SJSA1 (cell line): ENCODE results near the gene PNMA8A. TPM values are rescaled to one million over a fixed set of nuclear protein-coding genes. Genes with fewer than 3 reads are reported as not detected.

ENCODE experiments used
- DNase-seq, 2 experiments: peaks; one replicate each; pipeline ENCODE4 v3.0.0-alpha.2; 2015 to 2020; ENCODE audit warnings: low spot score in 2 of 2, low read depth in 1 of 2
- H3K27ac ChIP-seq: fragments of 250-450 bp; sonication (Bioruptor Pico); 2 replicates; pipeline ENCODE4 v1.5.1; 2020; ENCODE audit warnings: mild to moderate bottlenecking, moderate library complexity
- H3K27me3 ChIP-seq: fragments of 250-450 bp; sonication (Bioruptor Pico); replicated peaks from 2 replicates; pipeline ENCODE4 v1.5.1; 2020; ENCODE audit warnings: mild to moderate bottlenecking, moderate library complexity
- H3K36me3 ChIP-seq: fragments of 250-450 bp; sonication (Bioruptor Pico); 2 replicates; pipeline ENCODE4 v1.5.1; 2020; ENCODE audit warnings: mild to moderate bottlenecking
- H3K4me1 ChIP-seq: fragments of 250-450 bp; sonication (Bioruptor Pico); replicated peaks from 2 replicates; pipeline ENCODE4 v1.6.1; 2021; ENCODE audit warnings: mild to moderate bottlenecking
- H3K4me3 ChIP-seq: fragments of 250-450 bp; sonication (Bioruptor Pico); 2 replicates; pipeline ENCODE4 v1.5.1; 2020; ENCODE audit warnings: mild to moderate bottlenecking
- H3K9me3 ChIP-seq: fragments of 250-450 bp; sonication (Bioruptor Pico); replicated peaks from 2 replicates; pipeline ENCODE4 v1.5.1; 2020; ENCODE audit warnings: mild to moderate bottlenecking
- total RNA-seq: library from RNA; depleted of rRNA; stranded (reverse); fragments of >200 nt; shearing (Covaris generic); gene quantifications from 2 replicates; pipeline ENCODE4 v1.2.3, GENCODE V29; 2014

PNMA8A gene
- total RNA-seq, 1 experiment from 2014 or later = 7.6 TPM

GRCh38 chr19:46470376-46470775 is 987 bp downstream of the PNMA8A start:
- Histone ChIP-seq H3K4me3 (no peak overlapping the region), H3K27ac (no peak overlapping the region), H3K4me1 (peaks cover 22% of the 10 kb centered on the region), H3K36me3 (no peaks in the 10 kb centered on the region), H3K9me3 (no peaks in the 10 kb centered on the region), H3K27me3 (no peaks in the 10 kb centered on the region)
- no peak for DNase-seq

- DNase-seq = no peak
- H3K4me3 ChIP-seq = no peak overlapping the region
- peaks cover 22% of the 10 kb centered on the region for H3K4me1 ChIP-seq
- no peaks in the 10 kb centered on the region for H3K9me3 ChIP-seq
- H3K27ac ChIP-seq = no peak overlapping the region
- H3K36me3 ChIP-seq = no peaks in the 10 kb centered on the region
- no peaks in the 10 kb centered on the region for H3K27me3 ChIP-seq
Observed at GRCh38 chr19:46469541-46470185, 1.7 kb downstream of the PNMA8A start.

GRCh38 chr19:46466536-46467196 is 4.7 kb downstream of the PNMA8A start:
- Histone ChIP-seq H3K36me3 (no peaks in the 10 kb centered on the region), H3K4me1 (peaks cover 21% of the 10 kb centered on the region), H3K27me3 (no peaks in the 10 kb centered on the region), H3K27ac (peak overlapping the region; percentile 52), H3K4me3 (no peak overlapping the region), H3K9me3 (no peaks in the 10 kb centered on the region)
- DNase-seq = peak in 1 of 2 experiments; percentile 55

- Histone ChIP-seq H3K27ac (no peak overlapping the region), H3K27me3 (no peaks in the 10 kb centered on the region), H3K36me3 (no peaks in the 10 kb centered on the region), H3K4me3 (no peak overlapping the region), H3K4me1 (peaks cover 10% of the 10 kb centered on the region), H3K9me3 (no peaks in the 10 kb centered on the region)
- no peak for DNase-seq
Observed at GRCh38 chr19:46463516-46463915, 7.8 kb downstream of the PNMA8A start.

- Histone ChIP-seq H3K27ac (no peak overlapping the region), H3K27me3 (no peaks in the 10 kb centered on the region), H3K36me3 (no peaks in the 10 kb centered on the region), H3K4me3 (no peak overlapping the region), H3K4me1 (peaks cover under 1% of the 10 kb centered on the region), H3K9me3 (no peaks in the 10 kb centered on the region)
- DNase-seq = no peak
Observed at GRCh38 chr19:46461537-46461936, 9.8 kb downstream of the PNMA8A start.

- DNase-seq = no peak
- H3K9me3 ChIP-seq = no peaks in the 10 kb centered on the region
- H3K4me1 ChIP-seq = peaks cover 3% of the 10 kb centered on the region; the same call in 1 of the 2 replicates
- no peak overlapping the region for H3K27ac ChIP-seq
- H3K4me3 ChIP-seq = no peak overlapping the region
- H3K36me3 ChIP-seq = no peaks in the 10 kb centered on the region
- H3K27me3 ChIP-seq = no peaks in the 10 kb centered on the region
Observed at GRCh38 chr19:46460981-46461380, 10.4 kb downstream of the PNMA8A start.

GRCh38 chr19:46460055-46460454 is 11.3 kb downstream of the PNMA8A start:
- Histone ChIP-seq H3K4me1 (peaks cover 3% of the 10 kb centered on the region; the same call in 1 of the 2 replicates), H3K4me3 (no peak overlapping the region)
- DNase-seq = no peak

GRCh38 chr19:46456930-46457329 is 14.4 kb downstream of the PNMA8A start:
- Histone ChIP-seq H3K4me3 (no peak overlapping the region), H3K27ac (no peak overlapping the region), H3K4me1 (peaks cover 3% of the 10 kb centered on the region; the same call in 1 of the 2 replicates), H3K9me3 (no peaks in the 10 kb centered on the region), H3K36me3 (no peaks in the 10 kb centered on the region), H3K27me3 (no peaks in the 10 kb centered on the region)
- no peak for DNase-seq

More at GRCh38 chr19:46460055-46460454, 11.3 kb downstream of the PNMA8A start:
- no peaks in the 10 kb centered on the region for H3K36me3 ChIP-seq
- no peaks in the 10 kb centered on the region for H3K27me3 ChIP-seq
- no peaks in the 10 kb centered on the region for H3K9me3 ChIP-seq
- no peak overlapping the region for H3K27ac ChIP-seq

- H3K36me3 ChIP-seq = no peaks in the 10 kb centered on the region
- H3K4me1 ChIP-seq = peaks cover 3% of the 10 kb centered on the region; the same call in 1 of the 2 replicates
- no peaks in the 10 kb centered on the region; the same call in none of the 2 replicates for H3K9me3 ChIP-seq
- no peaks in the 10 kb centered on the region for H3K27me3 ChIP-seq
- DNase-seq = no peak
- H3K27ac ChIP-seq = no peak overlapping the region
- no peak overlapping the region for H3K4me3 ChIP-seq
Observed at GRCh38 chr19:46454244-46454643, 17.1 kb downstream of the PNMA8A start.

- DNase-seq = no peak
- Histone ChIP-seq H3K36me3 (no peaks in the 10 kb centered on the region), H3K27me3 (no peaks in the 10 kb centered on the region), H3K4me3 (no peak overlapping the region), H3K9me3 (no peaks in the 10 kb centered on the region; the same call in none of the 2 replicates), H3K27ac (no peak overlapping the region), H3K4me1 (peaks cover 3% of the 10 kb centered on the region; the same call in 1 of the 2 replicates)
Observed at GRCh38 chr19:46453661-46454060, 17.7 kb downstream of the PNMA8A start.

- DNase-seq = no peak
- H3K4me1 ChIP-seq = peaks cover 3% of the 10 kb centered on the region; the same call in 1 of the 2 replicates
- no peak overlapping the region for H3K4me3 ChIP-seq
- no peaks in the 10 kb centered on the region for H3K36me3 ChIP-seq
- H3K27ac ChIP-seq = no peak overlapping the region
- no peaks in the 10 kb centered on the region; the same call in none of the 2 replicates for H3K9me3 ChIP-seq
- H3K27me3 ChIP-seq = no peaks in the 10 kb centered on the region
Observed at GRCh38 chr19:46452186-46452585, 19.2 kb downstream of the PNMA8A start.

GRCh38 chr19:46451352-46451751 is 20.0 kb downstream of the PNMA8A start:
- no peak for DNase-seq
- H3K27ac ChIP-seq = no peak overlapping the region
- H3K27me3 ChIP-seq = no peaks in the 10 kb centered on the region
- H3K4me1 ChIP-seq = peaks cover under 1% of the 10 kb centered on the region; the same call in 1 of the 2 replicates
- no peaks in the 10 kb centered on the region for H3K36me3 ChIP-seq
- H3K9me3 ChIP-seq = no peaks in the 10 kb centered on the region; the same call in none of the 2 replicates
- H3K4me3 ChIP-seq = no peak overlapping the region

GRCh38 chr19:46450737-46451136 is 20.6 kb downstream of the PNMA8A start:
- H3K4me1 ChIP-seq = no peaks in the 10 kb centered on the region
- no peak overlapping the region for H3K27ac ChIP-seq
- no peaks in the 10 kb centered on the region for H3K36me3 ChIP-seq
- no peak overlapping the region for H3K4me3 ChIP-seq
- H3K9me3 ChIP-seq = no peaks in the 10 kb centered on the region; the same call in none of the 2 replicates
- no peaks in the 10 kb centered on the region for H3K27me3 ChIP-seq
- no peak for DNase-seq

- H3K9me3 ChIP-seq = no peaks in the 10 kb centered on the region; the same call in none of the 2 replicates
- no peaks in the 10 kb centered on the region for H3K4me1 ChIP-seq
- H3K27ac ChIP-seq = no peak overlapping the region
- no peak overlapping the region for H3K4me3 ChIP-seq
- no peak for DNase-seq
- no peaks in the 10 kb centered on the region for H3K27me3 ChIP-seq
- no peaks in the 10 kb centered on the region for H3K36me3 ChIP-seq
Observed at GRCh38 chr19:46449228-46449627, 22.1 kb downstream of the PNMA8A start.
